HepG2 (cell line): ENCODE results near the gene PPP2R5B. TPM values are rescaled to one million over a fixed set of nuclear protein-coding genes. Genes with fewer than 3 reads are reported as not detected.

Source experiments
- CENPT ChIP-seq: sonication (generic); formaldehyde crosslinking; IDR thresholded peaks from 2 replicates; pipeline ENCODE4 v1.8.0; 2022; ENCODE audit warnings: low read depth, mild to moderate bottlenecking, moderate library complexity, missing genetic modification reagents
- EP300 ChIP-seq, 3 experiments: sonication (generic) in 1 of 3; formaldehyde crosslinking in 1 of 3; IDR thresholded peaks; 2 replicates each; pipeline versions ENCODE4 v1.5.1 to v1.6.1; 2011 to 2020; ENCODE audit warnings: low read depth in 2 of 3, low read length in 2 of 3, borderline replicate concordance in 1 of 3, improper control_type of control experiment in 1 of 3, mild to moderate bottlenecking in 1 of 3, missing genetic modification reagents in 1 of 3, moderate library complexity in 1 of 3
- KDM1A ChIP-seq: IDR thresholded peaks from 2 replicates; pipeline ENCODE4 v1.6.1; 2016; ENCODE audit warnings: missing compliant biosample characterization
- MATR3 ChIP-seq: sonication (generic); formaldehyde crosslinking; IDR thresholded peaks from 2 replicates; pipeline ENCODE4 v1.4.0; 2020; ENCODE audit warnings: missing genetic modification reagents
- MED13 ChIP-seq: sonication (generic); formaldehyde crosslinking; IDR thresholded peaks from 2 replicates; pipeline ENCODE4 v1.5.0; 2020; ENCODE audit warnings: missing genetic modification reagents
- ONECUT2 ChIP-seq: sonication (generic); formaldehyde crosslinking; IDR thresholded peaks from 2 replicates; pipeline ENCODE4 v1.4.0; 2020; ENCODE audit warnings: missing genetic modification reagents
- PAX8 ChIP-seq: sonication (generic); formaldehyde crosslinking; IDR thresholded peaks from 2 replicates; pipeline ENCODE4 v1.8.0; 2022; ENCODE audit warnings: mild to moderate bottlenecking, missing genetic modification reagents, borderline replicate concordance
- SMARCC2 ChIP-seq: fragments of 450-650 bp; IDR thresholded peaks from 2 replicates; pipeline ENCODE4 v1.6.1; 2017; ENCODE audit warnings: antibody characterized with exemption, mild to moderate bottlenecking
- ZMAT3 ChIP-seq: sonication (generic); formaldehyde crosslinking; conservative IDR thresholded peaks from 2 replicates; pipeline ENCODE4 v1.7.0; 2021; ENCODE audit warnings: missing genetic modification reagents
- ZNF547 ChIP-seq: sonication (generic); formaldehyde crosslinking; IDR thresholded peaks from 2 replicates; pipeline ENCODE4 v1.5.1; 2020; ENCODE audit warnings: mild to moderate bottlenecking, missing genetic modification reagents
- ZNF768 ChIP-seq: sonication (generic); formaldehyde crosslinking; IDR thresholded peaks from 2 replicates; pipeline ENCODE4 v1.4.0; 2020; ENCODE audit warnings: missing genetic modification reagents
- ZSCAN21 ChIP-seq: sonication (generic); formaldehyde crosslinking; IDR thresholded peaks from 2 replicates; pipeline ENCODE4 v1.8.0; 2022; ENCODE audit warnings: mild to moderate bottlenecking, missing genetic modification reagents, moderate library complexity, borderline replicate concordance
- ZSCAN25 ChIP-seq: sonication (generic); formaldehyde crosslinking; IDR thresholded peaks from 2 replicates; pipeline ENCODE4 v1.8.0; 2022; ENCODE audit warnings: mild to moderate bottlenecking, missing genetic modification reagents
- polyA plus RNA-seq, 8 experiments: library from polyadenylated mRNA; depleted of rRNA in 3 of 8; stranded (reverse) in 7 of 8; unstranded in 1 of 8; fragments of >200 nt; fragmentation: Illumina TruSeq in 4 of 8; extraction: Trizol in 4 of 8; gene quantifications; 2 replicates each; pipeline versions ENCODE4 v1.2.1 to v1.2.3, GENCODE V29; 2011 to 2016; ENCODE audit warnings: low read depth in 4 of 8, missing spikeins in 1 of 8, mixed read lengths in 1 of 8; ENCODE audit not compliant: insufficient read depth in 1 of 8
- total RNA-seq, 5 experiments: library from RNA; depleted of rRNA; stranded (reverse); fragments of >200 nt; fragmentation: Illumina TruSeq; extraction: Trizol; gene quantifications; 2 replicates each; pipeline ENCODE4 v1.2.3, GENCODE V29; 2016; ENCODE audit warnings: low read depth in 1 of 5
- TF ChIP-seq, protein P1 (sequence below): sonication (generic); formaldehyde crosslinking; IDR thresholded peaks from 2 replicates; pipeline ENCODE4 v1.4.0; 2020; ENCODE audit warnings: missing genetic modification reagents
- TF ChIP-seq, protein P2 (sequence below): sonication (generic); formaldehyde crosslinking; IDR thresholded peaks from 2 replicates; pipeline ENCODE4 v1.8.0; 2022; ENCODE audit warnings: missing genetic modification reagents, mild to moderate bottlenecking, inconsistent platforms, borderline replicate concordance
- TF ChIP-seq, protein P3 (sequence below): IDR thresholded peaks from 2 replicates; pipeline ENCODE4 v1.6.1; 2016; ENCODE audit warnings: mild to moderate bottlenecking, missing biosample characterization, missing genetic modification reagents
- TF ChIP-seq, protein P4 (sequence below): sonication (generic); formaldehyde crosslinking; IDR thresholded peaks from 2 replicates; pipeline ENCODE4 v1.4.0; 2020; ENCODE audit warnings: low read depth, missing genetic modification reagents
- TF ChIP-seq, protein P5 (sequence below): sonication (generic); formaldehyde crosslinking; IDR thresholded peaks from 2 replicates; pipeline ENCODE4 v1.4.0; 2020; ENCODE audit warnings: mild to moderate bottlenecking, missing genetic modification reagents, borderline replicate concordance

PPP2R5B gene
- total and polyA plus RNA-seq, 2 of the 13 experiments (the other 11 are each of a cell fraction or from before 2014, with no cell fraction given), result 2.3 to 8.3 TPM

DNA sequence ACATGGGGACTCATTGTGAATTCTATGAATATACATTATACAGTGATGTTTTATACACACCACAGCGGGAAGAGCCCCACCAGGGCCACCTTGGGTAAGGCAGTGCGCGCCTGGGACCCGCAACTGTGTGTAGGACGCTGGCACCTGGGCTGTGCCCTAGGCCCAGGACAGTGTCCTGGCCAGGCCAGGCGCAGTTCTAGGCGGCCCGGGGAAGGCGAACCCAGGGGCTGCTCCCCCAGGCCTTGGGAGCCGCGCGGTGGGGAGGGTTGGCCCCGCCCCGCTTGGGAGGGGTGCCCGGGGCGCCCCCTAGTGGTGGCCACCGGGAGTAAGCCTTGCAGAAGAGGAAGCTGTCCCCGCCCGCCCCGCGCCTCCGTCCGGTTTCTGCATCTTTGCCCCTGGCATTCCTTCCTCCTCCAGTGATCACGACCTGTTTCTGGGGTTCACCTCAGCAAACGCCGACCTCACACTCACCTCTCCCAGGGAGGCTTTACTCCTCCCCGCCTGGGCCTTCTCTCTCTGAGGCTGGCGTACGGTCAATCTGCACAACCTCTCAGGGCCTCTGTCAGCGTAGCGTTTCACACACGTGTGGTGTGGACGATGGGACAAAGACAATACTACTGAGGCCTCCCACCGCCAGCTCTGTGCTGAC lies 36.6 kb upstream of the PPP2R5B start (continued):
- TF ChIP-seq, protein P1, sequence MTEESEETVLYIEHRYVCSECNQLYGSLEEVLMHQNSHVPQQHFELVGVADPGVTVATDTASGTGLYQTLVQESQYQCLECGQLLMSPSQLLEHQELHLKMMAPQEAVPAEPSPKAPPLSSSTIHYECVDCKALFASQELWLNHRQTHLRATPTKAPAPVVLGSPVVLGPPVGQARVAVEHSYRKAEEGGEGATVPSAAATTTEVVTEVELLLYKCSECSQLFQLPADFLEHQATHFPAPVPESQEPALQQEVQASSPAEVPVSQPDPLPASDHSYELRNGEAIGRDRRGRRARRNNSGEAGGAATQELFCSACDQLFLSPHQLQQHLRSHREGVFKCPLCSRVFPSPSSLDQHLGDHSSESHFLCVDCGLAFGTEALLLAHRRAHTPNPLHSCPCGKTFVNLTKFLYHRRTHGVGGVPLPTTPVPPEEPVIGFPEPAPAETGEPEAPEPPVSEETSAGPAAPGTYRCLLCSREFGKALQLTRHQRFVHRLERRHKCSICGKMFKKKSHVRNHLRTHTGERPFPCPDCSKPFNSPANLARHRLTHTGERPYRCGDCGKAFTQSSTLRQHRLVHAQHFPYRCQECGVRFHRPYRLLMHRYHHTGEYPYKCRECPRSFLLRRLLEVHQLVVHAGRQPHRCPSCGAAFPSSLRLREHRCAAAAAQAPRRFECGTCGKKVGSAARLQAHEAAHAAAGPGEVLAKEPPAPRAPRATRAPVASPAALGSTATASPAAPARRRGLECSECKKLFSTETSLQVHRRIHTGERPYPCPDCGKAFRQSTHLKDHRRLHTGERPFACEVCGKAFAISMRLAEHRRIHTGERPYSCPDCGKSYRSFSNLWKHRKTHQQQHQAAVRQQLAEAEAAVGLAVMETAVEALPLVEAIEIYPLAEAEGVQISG, result peak; percentile 70
- TF ChIP-seq EP300 (IDR thresholded peaks at IDR 0.05; ENCODE audit: low read depth in 2 of 2, low read length in 2 of 2) (0 out of 4 replicates have a peak, but pooled peaks of 1 of the 2 experiments have one; percentile 2), EP300 (CRISPR knock-in tag; IDR thresholded peaks at IDR 0.05; ENCODE audit: borderline replicate concordance) (no peak), ZNF768 (CRISPR knock-in tag) (peak; percentile 62), ZNF547 (peak; percentile 21; the same call in 1 of the 2 replicates), SMARCC2 (no peak), MATR3 (CRISPR knock-in tag) (no peak), ONECUT2 (CRISPR knock-in tag) (no peak), PAX8 (CRISPR knock-in tag) (no peak), MED13 (CRISPR knock-in tag) (peak; percentile 74), KDM1A (CRISPR knock-in tag) (no peak), ZSCAN21 (CRISPR knock-in tag) (0 out of 2 replicates have a peak, but pooled peaks have one; percentile 71), ZMAT3 (peak; percentile 78; the same call in 1 of the 2 replicates), CENPT (CRISPR knock-in tag) (0 out of 2 replicates have a peak, but pooled peaks have one; percentile 50), ZSCAN25 (CRISPR knock-in tag) (0 out of 2 replicates have a peak, but pooled peaks have one; percentile 22)
- TF ChIP-seq, protein P2, sequence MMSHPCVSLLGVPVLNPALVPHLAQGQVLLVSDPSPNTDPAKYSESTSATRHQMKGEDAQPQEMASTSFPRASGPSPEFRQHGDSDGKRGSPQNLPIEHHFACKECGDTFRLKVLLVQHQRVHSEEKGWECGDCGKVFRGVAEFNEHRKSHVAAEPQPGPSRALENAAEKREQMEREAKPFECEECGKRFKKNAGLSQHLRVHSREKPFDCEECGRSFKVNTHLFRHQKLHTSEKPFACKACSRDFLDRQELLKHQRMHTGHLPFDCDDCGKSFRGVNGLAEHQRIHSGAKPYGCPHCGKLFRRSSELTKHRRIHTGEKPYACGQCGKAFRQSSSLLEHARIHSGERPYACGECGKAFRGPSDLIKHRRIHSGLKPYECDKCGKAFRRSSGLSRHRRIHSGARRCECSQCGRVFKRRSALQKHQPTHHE (CRISPR knock-in tag), result peak; percentile 89; the same call in 1 of the 2 replicates
- TF ChIP-seq, protein P3, sequence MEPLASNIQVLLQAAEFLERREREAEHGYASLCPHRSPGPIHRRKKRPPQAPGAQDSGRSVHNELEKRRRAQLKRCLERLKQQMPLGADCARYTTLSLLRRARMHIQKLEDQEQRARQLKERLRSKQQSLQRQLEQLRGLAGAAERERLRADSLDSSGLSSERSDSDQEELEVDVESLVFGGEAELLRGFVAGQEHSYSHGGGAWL, result peak; percentile 59
- TF ChIP-seq, protein P4, sequence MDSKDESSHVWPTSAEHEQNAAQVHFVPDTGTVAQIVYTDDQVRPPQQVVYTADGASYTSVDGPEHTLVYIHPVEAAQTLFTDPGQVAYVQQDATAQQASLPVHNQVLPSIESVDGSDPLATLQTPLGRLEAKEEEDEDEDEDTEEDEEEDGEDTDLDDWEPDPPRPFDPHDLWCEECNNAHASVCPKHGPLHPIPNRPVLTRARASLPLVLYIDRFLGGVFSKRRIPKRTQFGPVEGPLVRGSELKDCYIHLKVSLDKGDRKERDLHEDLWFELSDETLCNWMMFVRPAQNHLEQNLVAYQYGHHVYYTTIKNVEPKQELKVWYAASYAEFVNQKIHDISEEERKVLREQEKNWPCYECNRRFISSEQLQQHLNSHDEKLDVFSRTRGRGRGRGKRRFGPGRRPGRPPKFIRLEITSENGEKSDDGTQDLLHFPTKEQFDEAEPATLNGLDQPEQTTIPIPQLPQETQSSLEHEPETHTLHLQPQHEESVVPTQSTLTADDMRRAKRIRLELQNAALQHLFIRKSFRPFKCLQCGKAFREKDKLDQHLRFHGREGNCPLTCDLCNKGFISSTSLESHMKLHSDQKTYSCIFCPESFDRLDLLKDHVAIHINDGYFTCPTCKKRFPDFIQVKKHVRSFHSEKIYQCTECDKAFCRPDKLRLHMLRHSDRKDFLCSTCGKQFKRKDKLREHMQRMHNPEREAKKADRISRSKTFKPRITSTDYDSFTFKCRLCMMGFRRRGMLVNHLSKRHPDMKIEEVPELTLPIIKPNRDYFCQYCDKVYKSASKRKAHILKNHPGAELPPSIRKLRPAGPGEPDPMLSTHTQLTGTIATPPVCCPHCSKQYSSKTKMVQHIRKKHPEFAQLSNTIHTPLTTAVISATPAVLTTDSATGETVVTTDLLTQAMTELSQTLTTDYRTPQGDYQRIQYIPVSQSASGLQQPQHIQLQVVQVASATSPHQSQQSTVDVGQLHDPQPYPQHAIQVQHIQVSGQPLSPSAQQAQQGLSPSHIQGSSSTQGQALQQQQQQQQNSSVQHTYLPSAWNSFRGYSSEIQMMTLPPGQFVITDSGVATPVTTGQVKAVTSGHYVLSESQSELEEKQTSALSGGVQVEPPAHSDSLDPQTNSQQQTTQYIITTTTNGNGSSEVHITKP (CRISPR knock-in tag), result no peak; the same call in 1 of the 2 replicates
- TF ChIP-seq, protein P5, sequence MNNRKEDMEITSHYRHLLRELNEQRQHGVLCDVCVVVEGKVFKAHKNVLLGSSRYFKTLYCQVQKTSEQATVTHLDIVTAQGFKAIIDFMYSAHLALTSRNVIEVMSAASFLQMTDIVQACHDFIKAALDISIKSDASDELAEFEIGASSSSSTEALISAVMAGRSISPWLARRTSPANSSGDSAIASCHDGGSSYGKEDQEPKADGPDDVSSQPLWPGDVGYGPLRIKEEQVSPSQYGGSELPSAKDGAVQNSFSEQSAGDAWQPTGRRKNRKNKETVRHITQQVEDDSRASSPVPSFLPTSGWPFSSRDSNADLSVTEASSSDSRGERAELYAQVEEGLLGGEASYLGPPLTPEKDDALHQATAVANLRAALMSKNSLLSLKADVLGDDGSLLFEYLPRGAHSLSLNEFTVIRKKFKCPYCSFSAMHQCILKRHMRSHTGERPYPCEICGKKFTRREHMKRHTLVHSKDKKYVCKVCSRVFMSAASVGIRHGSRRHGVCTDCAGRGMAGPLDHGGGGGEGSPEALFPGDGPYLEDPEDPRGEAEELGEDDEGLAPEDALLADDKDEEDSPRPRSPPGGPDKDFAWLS, result no peak
